Immature natural killer cell (primary cell): ENCODE data around the gene SDK1. TPM values are rescaled to one million over a fixed set of nuclear protein-coding genes. Genes with fewer than 3 reads are reported as not detected.

Experiments used
- DNase-seq, 3 donors: peaks; one replicate each; pipeline ENCODE4 v3.0.0; 2022; ENCODE audit warnings: mixed read lengths in 1 of 3
- H3K27ac Mint-ChIP-seq, 6 donors: one replicate each; pipeline ENCODE4 v1.8.0; 2020; ENCODE audit warnings: mixed read lengths in 6 of 6, mild to moderate bottlenecking in 5 of 6, inconsistent platforms in 4 of 6, moderate library complexity in 3 of 6
- H3K27me3 Mint-ChIP-seq, 3 donors: one replicate each; pipeline ENCODE4 v1.8.0; 2020 to 2021; ENCODE audit warnings: low read depth in 3 of 3, mild to moderate bottlenecking in 3 of 3, mixed read lengths in 3 of 3, moderate library complexity in 3 of 3, inconsistent platforms in 1 of 3
- H3K36me3 Mint-ChIP-seq, 3 donors: one replicate each; pipeline ENCODE4 v1.8.0; 2020; ENCODE audit warnings: mixed read lengths in 3 of 3, inconsistent platforms in 2 of 3, mild to moderate bottlenecking in 2 of 3
- H3K4me1 Mint-ChIP-seq, 2 donors: one replicate each; pipeline ENCODE4 v1.8.0; 2020; ENCODE audit warnings: inconsistent platforms in 2 of 2, mild to moderate bottlenecking in 2 of 2, mixed read lengths in 2 of 2, moderate library complexity in 1 of 2
- H3K4me3 Mint-ChIP-seq, 5 donors: one replicate each; pipeline ENCODE4 v1.8.0; 2020; ENCODE audit warnings: mild to moderate bottlenecking in 5 of 5, mixed read lengths in 5 of 5, inconsistent platforms in 3 of 5, moderate library complexity in 3 of 5
- H3K9me3 Mint-ChIP-seq, 6 donors: one replicate each; pipeline ENCODE4 v1.8.0; 2020; ENCODE audit warnings: mild to moderate bottlenecking in 6 of 6, mixed read lengths in 6 of 6, inconsistent platforms in 4 of 6, moderate library complexity in 3 of 6
- polyA plus RNA-seq, 3 donors: library from polyadenylated mRNA; unstranded; fragments of 300-500 nt; fragmentation: Illumina TruSeq; gene quantifications; one replicate each; pipeline ENCODE4 v1.2.3, GENCODE V29; 2021

The SDK1 gene
- polyA plus RNA-seq, 3 donors from 2014 or later: not detected

GRCh38 chr7:3301449-3301731 lies 338 bp downstream of the SDK1 start:
- Mint-ChIP-seq H3K9me3 (peaks cover 0 to 2% (median 0%) of the 10 kb centered on the region in 6 donors), H3K36me3 (peaks cover 0 to 4% (median 0%) of the 10 kb centered on the region in 3 donors), H3K4me3 (no peak overlapping the region), H3K27ac (no peak overlapping the region), H3K4me1 (peaks cover 16 to 17% of the 10 kb centered on the region in 2 donors), H3K27me3 (peaks cover 14 to 41% (median 35%) of the 10 kb centered on the region in 3 donors)
- no peak for DNase-seq

GRCh38 chr7:3301831-3302618 lies 973 bp downstream of the SDK1 start:
- peak overlapping the region in 2 of 6 donors; percentile 49 to 60 for H3K27ac Mint-ChIP-seq

GRCh38 chr7:3302681-3303320 lies 1.7 kb downstream of the SDK1 start:
- H3K27ac Mint-ChIP-seq: peak overlapping the region in 1 of 6 donors; percentile 49
- peaks cover 0 to 4% (median 0%) of the 10 kb centered on the region in 3 donors for H3K36me3 Mint-ChIP-seq
- DNase-seq: no peak
- peaks cover 9 to 40% (median 32%) of the 10 kb centered on the region in 3 donors for H3K27me3 Mint-ChIP-seq
- H3K9me3 Mint-ChIP-seq: peaks cover 0 to 2% (median 0%) of the 10 kb centered on the region in 6 donors
- H3K4me1 Mint-ChIP-seq: peaks cover 16 to 17% of the 10 kb centered on the region in 2 donors
- peak overlapping the region; percentile 71 to 82 (median 74) for H3K4me3 Mint-ChIP-seq

More at GRCh38 chr7:3301831-3302618, 973 bp downstream of the SDK1 start:
- peaks cover 13 to 39% (median 32%) of the 10 kb centered on the region in 3 donors for H3K27me3 Mint-ChIP-seq
- H3K4me3 Mint-ChIP-seq: peak overlapping the region; percentile 71 to 82 (median 74)
- peak in 2 of 3 donors; percentile 5 to 11 for DNase-seq
- H3K9me3 Mint-ChIP-seq: peaks cover 0 to 2% (median 0%) of the 10 kb centered on the region in 6 donors
- peaks cover 16 to 17% of the 10 kb centered on the region in 2 donors for H3K4me1 Mint-ChIP-seq
- H3K36me3 Mint-ChIP-seq: peaks cover 0 to 4% (median 0%) of the 10 kb centered on the region in 3 donors

GRCh38 chr7:3304131-3304530 lies 3.1 kb downstream of the SDK1 start:
- Mint-ChIP-seq H3K27me3 (peaks cover 9 to 42% (median 30%) of the 10 kb centered on the region in 3 donors), H3K9me3 (no peaks in the 10 kb centered on the region), H3K4me3 (no peak overlapping the region), H3K4me1 (peaks cover 15 to 16% of the 10 kb centered on the region in 2 donors), H3K27ac (no peak overlapping the region), H3K36me3 (no peaks in the 10 kb centered on the region)
- no peak for DNase-seq

GRCh38 chr7:3307435-3307834 lies 6.4 kb downstream of the SDK1 start:
- no peaks in the 10 kb centered on the region for H3K9me3 Mint-ChIP-seq
- H3K27me3 Mint-ChIP-seq: peaks cover 12 to 42% (median 18%) of the 10 kb centered on the region in 3 donors
- no peak overlapping the region for H3K4me3 Mint-ChIP-seq

GRCh38 chr7:3309140-3309539 lies 8.1 kb downstream of the SDK1 start:
- Mint-ChIP-seq H3K27me3 (peaks cover 5 to 30% (median 12%) of the 10 kb centered on the region in 3 donors), H3K36me3 (no peaks in the 10 kb centered on the region)

More at GRCh38 chr7:3307435-3307834, 6.4 kb downstream of the SDK1 start:
- DNase-seq: no peak
- Mint-ChIP-seq H3K36me3 (no peaks in the 10 kb centered on the region), H3K27ac (no peak overlapping the region), H3K4me1 (peaks cover 4% of the 10 kb centered on the region in 2 donors)

GRCh38 chr7:3309956-3310355 lies 8.9 kb downstream of the SDK1 start:
- no peak overlapping the region for H3K4me3 Mint-ChIP-seq
- no peaks in the 10 kb centered on the region for H3K9me3 Mint-ChIP-seq
- H3K27me3 Mint-ChIP-seq: peaks cover 5 to 24% (median 9%) of the 10 kb centered on the region in 3 donors
- H3K27ac Mint-ChIP-seq: no peak overlapping the region
- no peaks in the 10 kb centered on the region for H3K4me1 Mint-ChIP-seq
- DNase-seq: no peak
- no peaks in the 10 kb centered on the region for H3K36me3 Mint-ChIP-seq

More at GRCh38 chr7:3309140-3309539, 8.1 kb downstream of the SDK1 start:
- no peaks in the 10 kb centered on the region for H3K4me1 Mint-ChIP-seq
- H3K9me3 Mint-ChIP-seq: no peaks in the 10 kb centered on the region
- H3K27ac Mint-ChIP-seq: no peak overlapping the region
- H3K4me3 Mint-ChIP-seq: no peak overlapping the region
- no peak for DNase-seq

GRCh38 chr7:3310884-3311283 lies 9.8 kb downstream of the SDK1 start:
- no peaks in the 10 kb centered on the region for H3K36me3 Mint-ChIP-seq
- DNase-seq: no peak
- no peak overlapping the region for H3K27ac Mint-ChIP-seq
- no peak overlapping the region for H3K4me3 Mint-ChIP-seq
- no peaks in the 10 kb centered on the region for H3K9me3 Mint-ChIP-seq
- H3K4me1 Mint-ChIP-seq: no peaks in the 10 kb centered on the region
- H3K27me3 Mint-ChIP-seq: peaks cover 2 to 21% (median 9%) of the 10 kb centered on the region in 3 donors

- H3K36me3 Mint-ChIP-seq: no peaks in the 10 kb centered on the region
- no peaks in the 10 kb centered on the region for H3K4me1 Mint-ChIP-seq
- no peak overlapping the region for H3K4me3 Mint-ChIP-seq
- no peak for DNase-seq
- no peak overlapping the region for H3K27ac Mint-ChIP-seq
- peaks cover 2 to 24% (median 9%) of the 10 kb centered on the region in 3 donors for H3K27me3 Mint-ChIP-seq
- no peaks in the 10 kb centered on the region for H3K9me3 Mint-ChIP-seq
Measured at GRCh38 chr7:3312583-3312982, 11.5 kb downstream of the SDK1 start.

- H3K27me3 Mint-ChIP-seq: peaks cover 4 to 9% (median 5%) of the 10 kb centered on the region in 3 donors
- no peaks in the 10 kb centered on the region for H3K9me3 Mint-ChIP-seq
Measured at GRCh38 chr7:3318874-3319273, 17.8 kb downstream of the SDK1 start.

GRCh38 chr7:3321206-3321605 lies 20.2 kb downstream of the SDK1 start:
- no peaks in the 10 kb centered on the region for H3K36me3 Mint-ChIP-seq
- peaks cover 4 to 7% (median 5%) of the 10 kb centered on the region in 3 donors for H3K27me3 Mint-ChIP-seq
- no peak overlapping the region for H3K27ac Mint-ChIP-seq
- H3K9me3 Mint-ChIP-seq: no peaks in the 10 kb centered on the region
- no peak for DNase-seq
- H3K4me1 Mint-ChIP-seq: no peaks in the 10 kb centered on the region
- H3K4me3 Mint-ChIP-seq: no peak overlapping the region

More at GRCh38 chr7:3318874-3319273, 17.8 kb downstream of the SDK1 start:
- DNase-seq: no peak
- Mint-ChIP-seq H3K4me3 (no peak overlapping the region), H3K27ac (no peak overlapping the region), H3K36me3 (no peaks in the 10 kb centered on the region), H3K4me1 (no peaks in the 10 kb centered on the region)

- Mint-ChIP-seq H3K27ac (no peak overlapping the region), H3K4me1 (no peaks in the 10 kb centered on the region), H3K27me3 (peaks cover 4 to 7% (median 5%) of the 10 kb centered on the region in 3 donors), H3K4me3 (no peak overlapping the region), H3K36me3 (no peaks in the 10 kb centered on the region), H3K9me3 (no peaks in the 10 kb centered on the region)
- no peak for DNase-seq
Measured at GRCh38 chr7:3321745-3322144, 20.7 kb downstream of the SDK1 start.

GRCh38 chr7:3326246-3326645 lies 25.2 kb downstream of the SDK1 start:
- Mint-ChIP-seq H3K36me3 (no peaks in the 10 kb centered on the region), H3K27me3 (peaks cover 5 to 14% (median 8%) of the 10 kb centered on the region in 3 donors), H3K27ac (no peak overlapping the region), H3K9me3 (no peaks in the 10 kb centered on the region), H3K4me1 (no peaks in the 10 kb centered on the region), H3K4me3 (no peak overlapping the region)
- no peak for DNase-seq

GRCh38 chr7:3327099-3327498 lies 26.0 kb downstream of the SDK1 start:
- Mint-ChIP-seq H3K4me1 (no peaks in the 10 kb centered on the region), H3K36me3 (no peaks in the 10 kb centered on the region), H3K4me3 (no peak overlapping the region), H3K9me3 (no peaks in the 10 kb centered on the region), H3K27ac (no peak overlapping the region), H3K27me3 (peaks cover 5 to 14% (median 8%) of the 10 kb centered on the region in 3 donors)
- DNase-seq: no peak
